Measurements from ENCODE around the gene SLC38A10. TPM values are rescaled to one million over a fixed set of nuclear protein-coding genes. Genes with fewer than 3 reads are reported as not detected.

The SLC38A10 gene
- total RNA-seq, 1 donor from 2014 or later, result 100 TPM

DNA sequence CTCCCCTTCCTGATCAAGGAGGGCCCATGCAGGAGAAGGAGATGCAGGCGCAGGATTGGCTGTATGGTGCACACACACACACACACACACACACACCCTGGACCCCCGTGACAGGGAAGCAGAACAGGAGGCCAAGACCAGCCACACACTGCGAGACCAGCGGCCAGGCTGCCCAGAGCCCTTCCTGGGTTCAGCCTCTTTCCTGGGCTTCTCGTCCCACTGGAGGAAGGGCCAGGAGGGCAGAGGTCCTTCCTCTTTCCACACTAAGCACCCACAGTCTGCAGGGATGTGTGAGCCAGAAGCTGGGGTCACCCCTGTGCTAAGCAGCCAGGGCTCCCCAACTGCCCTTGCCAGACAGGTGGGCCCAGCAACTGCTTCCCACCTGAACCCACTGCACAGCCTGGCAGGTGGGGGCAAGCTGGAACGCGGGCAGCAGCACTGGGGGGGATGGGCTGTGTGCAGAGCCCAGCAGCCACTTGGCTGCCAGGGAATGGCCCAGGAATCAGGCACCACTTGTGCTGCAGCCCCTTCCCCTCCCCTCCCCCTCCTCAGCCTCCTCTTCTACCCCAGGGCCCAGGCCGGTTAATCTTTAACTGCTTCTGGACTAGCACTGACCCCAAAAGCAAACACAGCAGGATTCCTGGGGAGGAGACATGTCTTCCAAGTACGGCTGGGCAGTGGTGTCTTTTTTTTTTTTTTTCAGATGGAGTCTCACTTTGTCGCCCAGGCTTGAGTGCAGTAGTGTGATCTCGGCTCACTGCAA lies 44.6 kb upstream of the SLC38A10 start:
- H3K4me3 ChIP-seq (ENCODE audit: low read depth, low read length), result no peak overlapping the region
- no peaks in the 10 kb centered on the region for H3K27me3 ChIP-seq (ENCODE audit: control insufficient read depth, insufficient read depth, low read length)
- no peaks in the 10 kb centered on the region for H3K36me3 ChIP-seq (ENCODE audit: control insufficient read depth, insufficient read depth, low read length)
- TF ChIP-seq, protein P1, sequence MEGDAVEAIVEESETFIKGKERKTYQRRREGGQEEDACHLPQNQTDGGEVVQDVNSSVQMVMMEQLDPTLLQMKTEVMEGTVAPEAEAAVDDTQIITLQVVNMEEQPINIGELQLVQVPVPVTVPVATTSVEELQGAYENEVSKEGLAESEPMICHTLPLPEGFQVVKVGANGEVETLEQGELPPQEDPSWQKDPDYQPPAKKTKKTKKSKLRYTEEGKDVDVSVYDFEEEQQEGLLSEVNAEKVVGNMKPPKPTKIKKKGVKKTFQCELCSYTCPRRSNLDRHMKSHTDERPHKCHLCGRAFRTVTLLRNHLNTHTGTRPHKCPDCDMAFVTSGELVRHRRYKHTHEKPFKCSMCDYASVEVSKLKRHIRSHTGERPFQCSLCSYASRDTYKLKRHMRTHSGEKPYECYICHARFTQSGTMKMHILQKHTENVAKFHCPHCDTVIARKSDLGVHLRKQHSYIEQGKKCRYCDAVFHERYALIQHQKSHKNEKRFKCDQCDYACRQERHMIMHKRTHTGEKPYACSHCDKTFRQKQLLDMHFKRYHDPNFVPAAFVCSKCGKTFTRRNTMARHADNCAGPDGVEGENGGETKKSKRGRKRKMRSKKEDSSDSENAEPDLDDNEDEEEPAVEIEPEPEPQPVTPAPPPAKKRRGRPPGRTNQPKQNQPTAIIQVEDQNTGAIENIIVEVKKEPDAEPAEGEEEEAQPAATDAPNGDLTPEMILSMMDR (IDR thresholded peaks at IDR 0.05; ENCODE audit: insufficient read depth, low read length, poor library complexity, severe bottlenecking), result no peak
- no peak for DNase-seq (ENCODE audit: low read depth)

DNA sequence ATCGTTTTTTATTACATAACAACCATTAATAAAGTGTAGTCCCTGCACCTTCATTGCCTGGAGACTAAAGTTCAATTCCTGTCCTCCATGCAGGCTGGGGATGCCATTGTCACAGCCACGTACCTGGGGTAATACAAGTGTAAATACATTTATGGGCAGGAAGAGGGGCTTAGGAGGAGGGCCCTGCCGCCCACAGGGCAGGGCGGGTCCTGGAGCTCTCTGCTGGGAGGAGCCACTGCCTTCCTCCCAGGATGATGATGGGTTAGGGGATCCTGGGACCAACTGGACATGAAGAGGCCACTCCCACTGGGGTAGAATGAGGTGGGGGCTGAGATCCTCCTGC lies 44.1 kb upstream of the SLC38A10 start:
- H3K4me3 ChIP-seq (ENCODE audit: low read depth, low read length), result no peak overlapping the region
- DNase-seq (ENCODE audit: low read depth), result no peak
- TF ChIP-seq, protein P1 (IDR thresholded peaks at IDR 0.05; ENCODE audit: insufficient read depth, low read length, poor library complexity, severe bottlenecking), result no peak
- no peaks in the 10 kb centered on the region for H3K27me3 ChIP-seq (ENCODE audit: control insufficient read depth, insufficient read depth, low read length)
- H3K36me3 ChIP-seq (ENCODE audit: control insufficient read depth, insufficient read depth, low read length), result no peaks in the 10 kb centered on the region

- peaks cover 5% of the 10 kb centered on the region for H3K27me3 ChIP-seq (ENCODE audit: control insufficient read depth, insufficient read depth, low read length)
- TF ChIP-seq, protein P1 (IDR thresholded peaks at IDR 0.05; ENCODE audit: insufficient read depth, low read length, poor library complexity, severe bottlenecking), result no peak
- no peak overlapping the region for H3K4me3 ChIP-seq (ENCODE audit: low read depth, low read length)
- DNase-seq (ENCODE audit: low read depth), result no peak
- H3K36me3 ChIP-seq (ENCODE audit: control insufficient read depth, insufficient read depth, low read length), result no peaks in the 10 kb centered on the region
Observed at GRCh38 chr17:81338274-81339190, 43.4 kb upstream of the SLC38A10 start.

DNA sequence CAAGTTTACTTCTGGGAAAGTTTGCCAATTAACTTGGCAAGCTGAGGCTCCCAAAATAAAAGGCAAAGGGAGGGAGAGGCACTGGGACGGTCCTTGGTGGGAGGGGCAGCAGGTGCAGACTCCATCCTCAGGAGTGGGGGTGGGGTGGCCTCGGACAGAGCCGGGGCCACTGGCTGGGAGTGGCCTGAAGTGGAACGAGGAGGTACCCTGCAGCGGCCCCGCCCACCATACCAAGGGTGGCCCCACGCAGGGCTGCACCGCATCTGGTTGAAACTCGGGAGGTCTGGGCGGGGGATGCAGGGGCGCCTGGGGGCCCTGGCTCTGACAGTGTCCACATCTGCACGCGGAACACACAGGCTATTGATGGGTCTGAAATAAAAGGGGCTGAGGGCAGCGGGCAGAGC lies 42.4 kb upstream of the SLC38A10 start:
- Histone ChIP-seq H3K36me3 (ENCODE audit: control insufficient read depth, insufficient read depth, low read length) (no peaks in the 10 kb centered on the region), H3K27me3 (ENCODE audit: control insufficient read depth, insufficient read depth, low read length) (peaks cover 7% of the 10 kb centered on the region), H3K4me3 (ENCODE audit: low read depth, low read length) (no peak overlapping the region)
- TF ChIP-seq, protein P1 (IDR thresholded peaks at IDR 0.05; ENCODE audit: insufficient read depth, low read length, poor library complexity, severe bottlenecking), result no peak
- no peak for DNase-seq (ENCODE audit: low read depth)

GRCh38 chr17:81336930-81337325 lies 41.8 kb upstream of the SLC38A10 start:
- DNase-seq (ENCODE audit: low read depth), result no peak
- TF ChIP-seq, protein P1 (IDR thresholded peaks at IDR 0.05; ENCODE audit: insufficient read depth, low read length, poor library complexity, severe bottlenecking), result no peak
- no peaks in the 10 kb centered on the region for H3K36me3 ChIP-seq (ENCODE audit: control insufficient read depth, insufficient read depth, low read length)
- no peak overlapping the region for H3K4me3 ChIP-seq (ENCODE audit: low read depth, low read length)
- H3K27me3 ChIP-seq (ENCODE audit: control insufficient read depth, insufficient read depth, low read length), result peaks cover 10% of the 10 kb centered on the region
